ENCODE results near the gene LRRC45. TPM values are rescaled to one million over a fixed set of nuclear protein-coding genes. Genes with fewer than 3 reads are reported as not detected.

Gene LRRC45
- total and polyA plus RNA-seq, 3 experiments from 2014 or later, result 10.1 to 27.6 (median 26.8) TPM

DNA sequence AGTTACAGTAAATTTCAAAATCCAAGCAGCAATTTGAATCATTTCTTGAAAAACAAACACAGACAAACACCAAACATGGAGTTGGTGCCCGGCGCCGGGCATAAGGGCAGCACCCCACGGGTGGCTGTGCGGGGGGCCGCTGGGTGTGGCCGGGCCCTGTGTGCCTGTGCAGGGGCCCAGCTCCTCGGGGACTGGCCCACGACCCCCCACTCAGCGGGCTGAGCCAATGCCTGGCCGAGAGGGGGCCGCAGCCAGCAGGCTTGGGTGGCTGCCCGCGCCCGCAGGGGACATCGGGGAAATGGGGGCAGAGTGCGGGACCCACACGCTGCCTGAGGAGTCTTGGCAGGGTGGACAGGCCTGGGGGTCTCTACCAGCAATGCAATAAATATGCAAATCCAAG, 55.3 kb downstream of the LRRC45 start:
- no peaks in the 10 kb centered on the region for H3K27me3 Mint-ChIP-seq
- H3K36me3 Mint-ChIP-seq, result peaks cover 0 to 43% (median 2%) of the 10 kb centered on the region in 3 donors

DNA sequence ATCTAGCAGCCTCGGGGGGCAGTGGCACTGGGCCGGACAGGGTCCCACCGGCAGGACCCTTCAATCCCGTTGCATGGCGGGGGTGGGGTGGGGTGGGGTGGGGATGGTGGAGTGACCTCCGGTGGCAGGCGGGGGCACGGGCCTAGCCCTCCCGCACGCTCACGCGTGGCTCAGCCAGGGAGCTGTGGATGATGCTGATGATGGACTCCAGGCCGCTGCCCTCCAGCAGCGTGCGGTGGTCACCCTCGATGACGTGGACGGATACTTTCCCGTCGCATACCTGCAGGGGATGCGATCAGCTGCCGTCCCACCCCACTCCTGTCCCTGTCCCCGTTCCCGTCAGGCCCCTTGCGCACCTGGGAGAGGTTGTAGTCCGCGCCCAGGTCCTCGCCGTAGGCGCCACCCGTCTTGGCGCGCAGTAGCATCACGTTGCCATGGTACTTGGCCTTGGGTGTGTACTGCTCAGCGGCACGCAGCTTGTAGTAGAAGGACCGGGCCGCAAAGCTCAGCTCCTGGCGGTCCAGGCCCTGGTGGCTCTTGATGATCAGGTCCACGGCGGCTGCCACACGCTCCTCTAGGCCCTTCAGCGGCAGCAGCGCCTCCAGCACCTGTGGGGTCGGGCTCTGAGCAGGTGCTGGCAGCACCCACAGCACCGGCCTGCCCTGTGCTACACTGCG, 56.0 kb downstream of the LRRC45 start:
- H3K27me3 Mint-ChIP-seq, result no peaks in the 10 kb centered on the region
- no peaks in the 10 kb centered on the region for H3K4me1 ChIP-seq (ENCODE audit: insufficient read depth, low read length)

More for the DNA sequence above, 55.3 kb downstream of the LRRC45 start:
- Mint-ChIP-seq H3K4me1 (no peaks in the 10 kb centered on the region), H3K4me3 (peak overlapping the region in 1 of 7 donors; percentile 75), H3K27ac (no peak overlapping the region), H3K9me3 (no peaks in the 10 kb centered on the region)
- Histone ChIP-seq H3K36me3 (ENCODE audit: insufficient read depth, low read length) (peaks cover 5% of the 10 kb centered on the region), H3K27me3 (ENCODE audit: insufficient read depth, low read length, poor library complexity, severe bottlenecking) (no peaks in the 10 kb centered on the region), H3K27ac (ENCODE audit: low read depth, low read length) (no peak overlapping the region), H3K4me3 (ENCODE audit: low read length) (no peak overlapping the region), H3K9me3 (ENCODE audit: low read length) (no peaks in the 10 kb centered on the region), H3K4me1 (ENCODE audit: insufficient read depth, low read length) (no peaks in the 10 kb centered on the region)
- POLR2A ChIA-PET, result no interaction called here
- DNase-seq, result no peak
- CTCF ChIA-PET, result no interaction called here

GRCh38 chr17:82080048-82080788, 57.1 kb downstream of the LRRC45 start:
- no peak overlapping the region for H3K27ac ChIP-seq (ENCODE audit: low read depth, low read length)
- Mint-ChIP-seq H3K4me1 (no peaks in the 10 kb centered on the region), H3K27ac (no peak overlapping the region), H3K4me3 (no peak overlapping the region), H3K27me3 (no peaks in the 10 kb centered on the region), H3K36me3 (peaks cover 0 to 55% (median 2%) of the 10 kb centered on the region in 3 donors), H3K9me3 (no peaks in the 10 kb centered on the region)
- peaks cover 9% of the 10 kb centered on the region for H3K36me3 ChIP-seq (ENCODE audit: insufficient read depth, low read length)
- H3K4me1 ChIP-seq (ENCODE audit: insufficient read depth, low read length), result no peaks in the 10 kb centered on the region
- no peaks in the 10 kb centered on the region for H3K27me3 ChIP-seq (ENCODE audit: insufficient read depth, low read length, poor library complexity, severe bottlenecking)
- ChIA-PET CTCF (no interaction called here), POLR2A (no interaction called here)
- H3K4me3 ChIP-seq (ENCODE audit: low read length), result no peak overlapping the region
- no peaks in the 10 kb centered on the region for H3K9me3 ChIP-seq (ENCODE audit: low read length)
- DNase-seq, result no peak

More for the DNA sequence above, 56.0 kb downstream of the LRRC45 start:
- no peak overlapping the region for H3K27ac Mint-ChIP-seq
- H3K9me3 Mint-ChIP-seq, result no peaks in the 10 kb centered on the region
- peaks cover 5% of the 10 kb centered on the region for H3K36me3 ChIP-seq (ENCODE audit: insufficient read depth, low read length)
- ChIA-PET CTCF (no interaction called here), POLR2A (interaction anchor here (0.6 kb wide), 1 partner anchor 47 kb away, joined by 4 read pairs; no protein-coding TSS in a partner anchor)
- H3K27me3 ChIP-seq (ENCODE audit: insufficient read depth, low read length, poor library complexity, severe bottlenecking), result no peaks in the 10 kb centered on the region
- no peaks in the 10 kb centered on the region for H3K9me3 ChIP-seq (ENCODE audit: low read length)
- H3K36me3 Mint-ChIP-seq, result peaks cover 0 to 49% (median 2%) of the 10 kb centered on the region in 3 donors
- no peaks in the 10 kb centered on the region for H3K4me1 Mint-ChIP-seq
- no peak overlapping the region for H3K4me3 ChIP-seq (ENCODE audit: low read length)
- no peak overlapping the region for H3K4me3 Mint-ChIP-seq
- no peak for DNase-seq
- no peak overlapping the region for H3K27ac ChIP-seq (ENCODE audit: low read depth, low read length)

Other genes with a start within 250 kb of the LRRC45 start
- not detected for gene GCGR, start 219.2 kb upstream of the LRRC45 start, total RNA-seq
- gene GCGR, start 219.2 kb upstream of the LRRC45 start, polyA plus RNA-seq, result not detected
- gene MCRIP1, start 190.0 kb upstream of the LRRC45 start, total RNA-seq, result 10 to 100 TPM; 56.1 to 57.0 TPM
- gene MCRIP1, start 190.0 kb upstream of the LRRC45 start, polyA plus RNA-seq, result 76.1 TPM
- gene PPP1R27, start 188.3 kb upstream of the LRRC45 start, total RNA-seq, result not detected
- not detected for gene PPP1R27, start 188.3 kb upstream of the LRRC45 start, polyA plus RNA-seq
- gene P4HB, start 162.8 kb upstream of the LRRC45 start, total RNA-seq, result 100 to 1,000 TPM; 463 to 482 TPM
- 342 TPM for gene P4HB, start 162.8 kb upstream of the LRRC45 start, polyA plus RNA-seq
- gene ARHGDIA, start 152.0 kb upstream of the LRRC45 start, total RNA-seq, result 100 to 1,000 TPM; 662 to 677 TPM
- 237 TPM for gene ARHGDIA, start 152.0 kb upstream of the LRRC45 start, polyA plus RNA-seq
- gene ALYREF, start 131.7 kb upstream of the LRRC45 start, total RNA-seq, result 100 to 1,000 TPM; 326 to 337 TPM
- gene ALYREF, start 131.7 kb upstream of the LRRC45 start, polyA plus RNA-seq, result 60.4 TPM
- 100 to 1,000 TPM; 146 to 149 TPM for gene ANAPC11, start 131.6 kb upstream of the LRRC45 start, total RNA-seq
- 287 TPM for gene ANAPC11, start 131.6 kb upstream of the LRRC45 start, polyA plus RNA-seq
- under 1 TPM; 0.57 to 0.62 TPM for gene NPB, start 121.1 kb upstream of the LRRC45 start, total RNA-seq
- not detected for gene NPB, start 121.1 kb upstream of the LRRC45 start, polyA plus RNA-seq
- 10 to 100 TPM; 30.3 to 31.6 TPM for gene PCYT2, start 111.9 kb upstream of the LRRC45 start, total RNA-seq
- gene PCYT2, start 111.9 kb upstream of the LRRC45 start, polyA plus RNA-seq, result 35.7 TPM
- 10 to 100 TPM; 41.4 to 41.7 TPM for gene SIRT7, start 105.1 kb upstream of the LRRC45 start, total RNA-seq
- gene SIRT7, start 105.1 kb upstream of the LRRC45 start, polyA plus RNA-seq, result 40.1 TPM
- gene MAFG, start 95.6 kb upstream of the LRRC45 start, total RNA-seq, result 10 to 100 TPM; 28.4 to 34.7 TPM
- gene MAFG, start 95.6 kb upstream of the LRRC45 start, polyA plus RNA-seq, result 2.5 TPM
- 100 to 1,000 TPM; 128 to 138 TPM for gene PYCR1, start 86.0 kb upstream of the LRRC45 start, total RNA-seq
- 0.63 TPM for gene PYCR1, start 86.0 kb upstream of the LRRC45 start, polyA plus RNA-seq
- not detected for gene MYADML2, start 76.1 kb upstream of the LRRC45 start, total RNA-seq
- gene MYADML2, start 76.1 kb upstream of the LRRC45 start, polyA plus RNA-seq, result not detected
- gene NOTUM, start 62.1 kb upstream of the LRRC45 start, total RNA-seq, result under 1 TPM; 0.33 to 0.35 TPM
- not detected for gene NOTUM, start 62.1 kb upstream of the LRRC45 start, polyA plus RNA-seq
- gene ASPSCR1, start 45.7 kb upstream of the LRRC45 start, total RNA-seq, result 10 to 100 TPM; 32.0 to 35.9 TPM
- 29.2 TPM for gene ASPSCR1, start 45.7 kb upstream of the LRRC45 start, polyA plus RNA-seq
- gene CENPX, start 427 bp upstream of the LRRC45 start, total RNA-seq, result 100 to 1,000 TPM; 143 to 158 TPM
- 56.7 TPM for gene CENPX, start 427 bp upstream of the LRRC45 start, polyA plus RNA-seq
- 1 to 10 TPM; 4.2 to 4.5 TPM for gene RAC3, start 8.4 kb downstream of the LRRC45 start, total RNA-seq
- not detected for gene RAC3, start 8.4 kb downstream of the LRRC45 start, polyA plus RNA-seq
- gene DCXR, start 14.4 kb downstream of the LRRC45 start, total RNA-seq, result 100 to 1,000 TPM; 117 to 127 TPM
- 108 TPM for gene DCXR, start 14.4 kb downstream of the LRRC45 start, polyA plus RNA-seq
- gene RFNG, start 28.5 kb downstream of the LRRC45 start, total RNA-seq, result 10 to 100 TPM; 18.1 to 19.4 TPM
- 7.3 TPM for gene RFNG, start 28.5 kb downstream of the LRRC45 start, polyA plus RNA-seq
- gene GPS1, start 28.6 kb downstream of the LRRC45 start, total RNA-seq, result 100 to 1,000 TPM; 122 to 125 TPM
- gene GPS1, start 28.6 kb downstream of the LRRC45 start, polyA plus RNA-seq, result 151 TPM
- gene DUS1L, start 42.5 kb downstream of the LRRC45 start, total RNA-seq, result 100 to 1,000 TPM; 206 to 210 TPM
- gene DUS1L, start 42.5 kb downstream of the LRRC45 start, polyA plus RNA-seq, result 142 TPM
- 100 to 1,000 TPM; 251 to 259 TPM for gene FASN, start 74.9 kb downstream of the LRRC45 start, total RNA-seq
- gene FASN, start 74.9 kb downstream of the LRRC45 start, polyA plus RNA-seq, result 2.7 TPM
- gene CCDC57, start 189.5 kb downstream of the LRRC45 start, total RNA-seq, result 10 to 100 TPM; 69.8 to 77.6 TPM
- gene CCDC57, start 189.5 kb downstream of the LRRC45 start, polyA plus RNA-seq, result 39.2 TPM
- 10 to 100 TPM; 27.5 to 31.8 TPM for gene SLC16A3, start 205.7 kb downstream of the LRRC45 start, total RNA-seq
- gene SLC16A3, start 205.7 kb downstream of the LRRC45 start, polyA plus RNA-seq, result 3.3 TPM

All from CD8-positive, alpha-beta memory T cell (primary cell).